ENCODE data around the gene SMC3. TPM values are rescaled to one million over a fixed set of nuclear protein-coding genes. Genes with fewer than 3 reads are reported as not detected.
"Not testable (repeated sequence)": the region's sequence is repeated elsewhere in the genome, so short reads cannot be mapped to it uniquely, and the experiment has no call there.

The SMC3 gene
- polyA plus RNA-seq, 1 of the 3 experiments (the other 2 are of a cell fraction), result 10.1 TPM

DNA sequence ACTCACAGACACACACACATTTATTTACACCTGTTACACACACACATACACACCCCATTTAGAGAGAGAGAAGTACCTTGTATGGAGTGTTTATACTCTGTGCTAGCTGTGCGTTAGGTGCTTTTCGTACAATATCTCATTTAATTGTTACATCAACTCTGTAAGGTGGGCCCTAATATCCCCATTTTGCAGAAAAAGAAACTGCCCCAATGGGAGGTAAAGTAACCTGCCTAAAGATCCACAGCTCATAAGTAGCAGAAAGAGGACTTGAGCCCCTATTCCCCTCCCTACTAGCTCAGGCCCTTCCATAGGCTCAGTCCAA, 52.9 kb downstream of the SMC3 start:
- Histone ChIP-seq H3K9ac (no peak overlapping the region), H3K9me3 (no peaks in the 10 kb centered on the region), H3K4me3 (ENCODE audit: low read depth in 2 of 2, low read length in 1 of 2) (no peak overlapping the region), H3K36me3 (replicated peaks in 1 of 2; ENCODE audit: control insufficient read depth in 1 of 2, insufficient read depth in 2 of 2, low read length in 1 of 2) (no peaks in the 10 kb centered on the region), H3K79me2 (ENCODE audit: insufficient read depth) (no peaks in the 10 kb centered on the region), H3F3A (replicated peaks; ENCODE audit: insufficient read depth) (no peaks in the 10 kb centered on the region), H3K9me2 (no peaks in the 10 kb centered on the region), H3K27me3 (ENCODE audit: insufficient read depth) (no peaks in the 10 kb centered on the region), H3K4me1 (ENCODE audit: control insufficient read depth in 1 of 2, insufficient read depth in 2 of 2, low read depth in 1 of 2, low read length in 1 of 2) (no peaks in the 10 kb centered on the region; a peak in 2 of 4 replicates), H4K20me1 (ENCODE audit: insufficient read depth) (no peaks in the 10 kb centered on the region), H3K27ac (ENCODE audit: low read depth in 2 of 2, low read length in 1 of 2) (no peak overlapping the region), H3K4me2 (no peak overlapping the region), H2AFZ (ENCODE audit: low read depth) (no peak overlapping the region)
- no peak for TF ChIP-seq FOSL2 (IDR thresholded peaks at IDR 0.05; ENCODE audit: borderline replicate concordance, low read depth)
- TF ChIP-seq POLR2AphosphoS5 (IDR thresholded peaks at IDR 0.05; ENCODE audit: low read depth, low read length), result no peak
- TF ChIP-seq EZH2phosphoT487 (IDR thresholded peaks at IDR 0.05; ENCODE audit: borderline replicate concordance, low read depth), result no peak
- TF ChIP-seq RFX5 (IDR thresholded peaks at IDR 0.05; ENCODE audit: low read length), result no peak
- TF ChIP-seq TAF1 (IDR thresholded peaks at IDR 0.05; ENCODE audit: borderline replicate concordance, low read depth, low read length), result no peak
- TF ChIP-seq, protein P1, sequence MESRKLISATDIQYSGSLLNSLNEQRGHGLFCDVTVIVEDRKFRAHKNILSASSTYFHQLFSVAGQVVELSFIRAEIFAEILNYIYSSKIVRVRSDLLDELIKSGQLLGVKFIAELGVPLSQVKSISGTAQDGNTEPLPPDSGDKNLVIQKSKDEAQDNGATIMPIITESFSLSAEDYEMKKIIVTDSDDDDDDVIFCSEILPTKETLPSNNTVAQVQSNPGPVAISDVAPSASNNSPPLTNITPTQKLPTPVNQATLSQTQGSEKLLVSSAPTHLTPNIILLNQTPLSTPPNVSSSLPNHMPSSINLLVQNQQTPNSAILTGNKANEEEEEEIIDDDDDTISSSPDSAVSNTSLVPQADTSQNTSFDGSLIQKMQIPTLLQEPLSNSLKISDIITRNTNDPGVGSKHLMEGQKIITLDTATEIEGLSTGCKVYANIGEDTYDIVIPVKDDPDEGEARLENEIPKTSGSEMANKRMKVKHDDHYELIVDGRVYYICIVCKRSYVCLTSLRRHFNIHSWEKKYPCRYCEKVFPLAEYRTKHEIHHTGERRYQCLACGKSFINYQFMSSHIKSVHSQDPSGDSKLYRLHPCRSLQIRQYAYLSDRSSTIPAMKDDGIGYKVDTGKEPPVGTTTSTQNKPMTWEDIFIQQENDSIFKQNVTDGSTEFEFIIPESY (IDR thresholded peaks at IDR 0.05; ENCODE audit: borderline replicate concordance, low read depth), result no peak
- TF ChIP-seq, protein P2, sequence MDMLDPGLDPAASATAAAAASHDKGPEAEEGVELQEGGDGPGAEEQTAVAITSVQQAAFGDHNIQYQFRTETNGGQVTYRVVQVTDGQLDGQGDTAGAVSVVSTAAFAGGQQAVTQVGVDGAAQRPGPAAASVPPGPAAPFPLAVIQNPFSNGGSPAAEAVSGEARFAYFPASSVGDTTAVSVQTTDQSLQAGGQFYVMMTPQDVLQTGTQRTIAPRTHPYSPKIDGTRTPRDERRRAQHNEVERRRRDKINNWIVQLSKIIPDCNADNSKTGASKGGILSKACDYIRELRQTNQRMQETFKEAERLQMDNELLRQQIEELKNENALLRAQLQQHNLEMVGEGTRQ (IDR thresholded peaks at IDR 0.05; ENCODE audit: borderline replicate concordance, low read depth, low read length), result no peak
- TF ChIP-seq FOXM1 (IDR thresholded peaks at IDR 0.05; ENCODE audit: low read depth), result no peak
- TF ChIP-seq SIN3A (IDR thresholded peaks at IDR 0.05; ENCODE audit: borderline replicate concordance, low read depth, low read length), result no peak
- TF ChIP-seq, protein P3, sequence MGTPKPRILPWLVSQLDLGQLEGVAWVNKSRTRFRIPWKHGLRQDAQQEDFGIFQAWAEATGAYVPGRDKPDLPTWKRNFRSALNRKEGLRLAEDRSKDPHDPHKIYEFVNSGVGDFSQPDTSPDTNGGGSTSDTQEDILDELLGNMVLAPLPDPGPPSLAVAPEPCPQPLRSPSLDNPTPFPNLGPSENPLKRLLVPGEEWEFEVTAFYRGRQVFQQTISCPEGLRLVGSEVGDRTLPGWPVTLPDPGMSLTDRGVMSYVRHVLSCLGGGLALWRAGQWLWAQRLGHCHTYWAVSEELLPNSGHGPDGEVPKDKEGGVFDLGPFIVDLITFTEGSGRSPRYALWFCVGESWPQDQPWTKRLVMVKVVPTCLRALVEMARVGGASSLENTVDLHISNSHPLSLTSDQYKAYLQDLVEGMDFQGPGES (IDR thresholded peaks at IDR 0.05; ENCODE audit: low read depth, low read length), result no peak
- no peak for TF ChIP-seq SMC3 (IDR thresholded peaks at IDR 0.05; ENCODE audit: low read depth, low read length)
- TF ChIP-seq NRF1 (IDR thresholded peaks at IDR 0.05; ENCODE audit: low read depth, low read length), result no peak
- TF ChIP-seq JUND (IDR thresholded peaks at IDR 0.05), result no peak
- no peak for TF ChIP-seq TEAD4 (IDR thresholded peaks at IDR 0.05; ENCODE audit: borderline replicate concordance, insufficient read depth)
- no peak for TF ChIP-seq GATA2 (CRISPR knock-in tag; IDR thresholded peaks at IDR 0.05)
- DNase-seq, result no peak
- 95% methylated on average over 2 of the region's 2 CpGs for WGBS (ENCODE audit: low lambda C conversion rate)
- CTCF ChIA-PET, result interaction anchor here (3.7 to 7.4 kb wide), 2 partner anchors 11 to 52 kb away, joined by 26 to 39 read pairs; no protein-coding TSS in a partner anchor
- POLR2A ChIA-PET, result no interaction called here

DNA sequence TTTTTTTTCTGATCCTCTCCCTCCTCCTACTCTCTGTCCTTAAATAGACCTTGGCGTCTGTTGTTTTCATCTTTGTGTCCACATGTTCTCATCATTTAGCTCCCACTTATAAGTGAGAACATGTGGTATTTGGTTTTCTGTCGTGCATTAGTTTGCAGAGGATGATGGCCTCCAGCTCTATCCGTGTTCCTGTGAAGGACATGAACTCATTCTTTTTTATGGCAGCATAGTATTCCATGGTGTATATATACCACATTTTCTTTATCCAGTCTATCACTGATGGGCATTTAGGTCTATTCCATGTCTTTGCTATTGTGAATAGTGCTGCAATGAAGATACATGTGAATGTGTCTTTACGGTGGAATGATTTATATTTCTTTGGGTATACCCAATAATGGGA, 55.8 kb downstream of the SMC3 start:
- H3K27me3 ChIP-seq (ENCODE audit: insufficient read depth); H3K4me3 ChIP-seq (ENCODE audit: low read depth in 2 of 2, low read length in 1 of 2); H3K79me2 ChIP-seq (ENCODE audit: insufficient read depth); H3K4me1 ChIP-seq (ENCODE audit: control insufficient read depth in 1 of 2, insufficient read depth in 2 of 2, low read depth in 1 of 2, low read length in 1 of 2); H3K9me2 ChIP-seq; H3K4me2 ChIP-seq; H3K9me3 ChIP-seq; H4K20me1 ChIP-seq (ENCODE audit: insufficient read depth); H2AFZ ChIP-seq (ENCODE audit: low read depth); DNase-seq; H3K9ac ChIP-seq; H3F3A ChIP-seq (replicated peaks; ENCODE audit: insufficient read depth); H3K27ac ChIP-seq (ENCODE audit: low read depth in 2 of 2, low read length in 1 of 2); POLR2A ChIA-PET; H3K36me3 ChIP-seq (replicated peaks in 1 of 2; ENCODE audit: control insufficient read depth in 1 of 2, insufficient read depth in 2 of 2, low read length in 1 of 2): not testable (repeated sequence)
- WGBS (ENCODE audit: low lambda C conversion rate), result 69% methylated on average over 4 of the region's 4 CpGs
- CTCF ChIA-PET, result interaction anchor here (0.8 to 7.4 kb wide), 4 partner anchors 10 to 36 kb away, joined by 3 to 39 read pairs (median 4); no protein-coding TSS in a partner anchor

Data from SK-N-SH (cell line).